B cell (primary cell): Measurements from ENCODE around the gene CACNA1D. TPM values are rescaled to one million over a fixed set of nuclear protein-coding genes. Genes with fewer than 3 reads are reported as not detected.

Experiments
- ATAC-seq: fragments of 200-7000 bp; cut with Tn5 transposase; one replicate; pipeline ENCODE4 v1.10.0; 2021; ENCODE audit warnings: low read depth, mild to moderate bottlenecking, moderate number of reproducible peaks, moderate library complexity
- CTCF ChIA-PET: fragments of 350-600 bp; sonication (Branson Sonifier 250); formaldehyde crosslinking; loops from one replicate; lab custom pipeline; 2021; ENCODE audit warnings: antibody characterized with exemption, inconsistent platforms; lab: Charles Lee
- POLR2A ChIA-PET: fragments of 350-600 bp; sonication (Branson Sonifier 250); formaldehyde crosslinking; loops from one replicate; lab custom pipeline; 2021; ENCODE audit warnings: antibody characterized with exemption; lab: Charles Lee
- DNase-seq: peaks from one replicate; pipeline ENCODE4 v3.0.0; 2013
- H2AFZ ChIP-seq: 2 replicates; pipeline ENCODE4 v1.6.1; 2012; ENCODE audit warnings: mild to moderate bottlenecking, low read depth, low read length; ENCODE audit not compliant: insufficient read depth, poor library complexity, severe bottlenecking
- H3K27ac ChIP-seq, 2 donors: 1 replicate in 1 of 2; 2 replicates in 1 of 2; pipeline ENCODE4 v1.5.1; 2012 to 2013; ENCODE audit warnings: low read length in 2 of 2, mild to moderate bottlenecking in 2 of 2, moderate library complexity in 1 of 2
- H3K27me3 ChIP-seq, 4 experiments: fragments of 200-600 bp in 1 of 4; sonication (generic) in 1 of 4; replicated peaks in 1 of 4; 1 replicate in 2 of 4; 2 replicates in 2 of 4; pipeline versions ENCODE4 v1.6.1 to v1.7.0; 2013 to 2016; ENCODE audit warnings: low read length in 3 of 4, mild to moderate bottlenecking in 2 of 4, mixed read lengths in 1 of 4, moderate library complexity in 1 of 4; ENCODE audit not compliant: insufficient read depth in 4 of 4, control insufficient read depth in 3 of 4; ENCODE audit errors: control extremely low read depth in 1 of 4
- H3K36me3 ChIP-seq, 2 experiments: replicated peaks in 1 of 2; 1 replicate in 1 of 2; 2 replicates in 1 of 2; pipeline versions ENCODE4 v1.6.1 to v1.7.1; 2013; ENCODE audit warnings: low read length in 1 of 2; ENCODE audit not compliant: insufficient read depth in 2 of 2, control insufficient read depth in 1 of 2; ENCODE audit errors: control extremely low read depth in 1 of 2, extremely low read depth in 1 of 2
- H3K4me1 ChIP-seq, 2 donors: fragments of 200-600 bp in 1 of 2; sonication (generic) in 1 of 2; 1 replicate in 1 of 2; 2 replicates in 1 of 2; pipeline versions ENCODE4 v1.5.1 to v1.6.1; 2013 to 2017; ENCODE audit warnings: low read length in 2 of 2; ENCODE audit not compliant: control insufficient read depth in 2 of 2, insufficient read depth in 2 of 2
- H3K4me2 ChIP-seq: replicated peaks from 2 replicates; pipeline ENCODE3; 2012; ENCODE audit warnings: mild to moderate bottlenecking, low read depth, low read length; ENCODE audit not compliant: poor library complexity, severe bottlenecking
- H3K4me3 ChIP-seq, 5 experiments: fragments of 200-600 bp in 1 of 5; sonication (generic) in 1 of 5; 1 replicate in 3 of 5; 2 replicates in 2 of 5; pipeline versions ENCODE4 v1.5.1 to v1.7.0; 2011 to 2016; ENCODE audit warnings: low read length in 4 of 5, mild to moderate bottlenecking in 4 of 5, low read depth in 2 of 5, control low read depth in 1 of 5, moderate library complexity in 1 of 5; ENCODE audit not compliant: insufficient read depth in 1 of 5; ENCODE audit errors: control extremely low read depth in 1 of 5, extremely low read depth in 1 of 5
- H3K79me2 ChIP-seq: fragments of 200-600 bp; sonication (generic); one replicate; pipeline ENCODE4 v1.6.0; 2016; ENCODE audit warnings: low read length; ENCODE audit not compliant: control insufficient read depth, insufficient read depth
- H3K9ac ChIP-seq: fragments of 200-600 bp; sonication (generic); 2 replicates; pipeline ENCODE4 v1.6.1; 2017; ENCODE audit warnings: mild to moderate bottlenecking, low read length, moderate library complexity
- H3K9me3 ChIP-seq, 3 donors: one replicate each; pipeline versions ENCODE4 v1.6.1 to v1.7.1; 2013; ENCODE audit warnings: low read length in 2 of 3; ENCODE audit not compliant: control insufficient read depth in 2 of 3, insufficient read depth in 1 of 3; ENCODE audit errors: control extremely low read depth in 1 of 3
- H4K20me1 ChIP-seq: 2 replicates; pipeline ENCODE4 v1.6.0; 2012; ENCODE audit warnings: mild to moderate bottlenecking, low read length; ENCODE audit not compliant: insufficient read depth, control insufficient read depth, poor library complexity, severe bottlenecking
- H3K27ac Mint-ChIP-seq: one replicate; pipeline ENCODE4 v1.8.0; 2021; ENCODE audit warnings: mixed read lengths
- H3K27me3 Mint-ChIP-seq: one replicate; pipeline ENCODE4 v1.8.0; 2021; ENCODE audit warnings: mixed read lengths
- H3K4me1 Mint-ChIP-seq: one replicate; pipeline ENCODE4 v1.8.0; 2021; ENCODE audit warnings: mixed read lengths
- H3K4me3 Mint-ChIP-seq: one replicate; pipeline ENCODE4 v1.8.0; 2021; ENCODE audit warnings: mixed read lengths
- H3K9me3 Mint-ChIP-seq: one replicate; pipeline ENCODE4 v1.8.0; 2022; ENCODE audit warnings: mixed read lengths; ENCODE audit not compliant: insufficient read depth
- EZH2 ChIP-seq: IDR thresholded peaks from 2 replicates; pipeline ENCODE4 v1.6.1; 2012; ENCODE audit warnings: borderline replicate concordance, low read depth, mild to moderate bottlenecking, moderate library complexity, low read length; ENCODE audit not compliant: insufficient read depth, poor library complexity, severe bottlenecking
- WGBS: methylation state at CpG from one replicate; pipeline ENCODE4 v1.1.5; 2013; ENCODE audit warnings: missing lambda C conversion rate; ENCODE audit not compliant: insufficient coverage; 5-methylcytosine and 5-hydroxymethylcytosine counted together
- intact Hi-C: fragments of 100-400 bp; cut with micrococcal nuclease; formaldehyde crosslinking; loops from one replicate; pipeline ENCODE4 v1.10.0; 2022
- polyA plus RNA-seq: library from polyadenylated mRNA; depleted of rRNA; stranded (reverse); fragments of >200 nt; gene quantifications from 2 replicates; pipeline ENCODE4 v1.2.3, GENCODE V29; 2012
- total RNA-seq, 2 donors: library from RNA; stranded (reverse); fragments of 120-200 nt in 1 of 2; gene quantifications; 1 replicate in 1 of 2; 2 replicates in 1 of 2; pipeline versions ENCODE4 v1.2.3 to v1.2.4, GENCODE V29; 2013 to 2022
- TF ChIP-seq, protein P1 (sequence below): fragments of 200-600 bp; IDR thresholded peaks from one replicate; pipeline ENCODE4 v1.8.0; 2022; ENCODE audit warnings: antibody characterized with exemption, mild to moderate bottlenecking

The CACNA1D gene
- total and polyA plus RNA-seq, 2 donors (not counting 1 experiment from before 2014, with no cell fraction given) = 0.06 to 0.07 TPM

DNA sequence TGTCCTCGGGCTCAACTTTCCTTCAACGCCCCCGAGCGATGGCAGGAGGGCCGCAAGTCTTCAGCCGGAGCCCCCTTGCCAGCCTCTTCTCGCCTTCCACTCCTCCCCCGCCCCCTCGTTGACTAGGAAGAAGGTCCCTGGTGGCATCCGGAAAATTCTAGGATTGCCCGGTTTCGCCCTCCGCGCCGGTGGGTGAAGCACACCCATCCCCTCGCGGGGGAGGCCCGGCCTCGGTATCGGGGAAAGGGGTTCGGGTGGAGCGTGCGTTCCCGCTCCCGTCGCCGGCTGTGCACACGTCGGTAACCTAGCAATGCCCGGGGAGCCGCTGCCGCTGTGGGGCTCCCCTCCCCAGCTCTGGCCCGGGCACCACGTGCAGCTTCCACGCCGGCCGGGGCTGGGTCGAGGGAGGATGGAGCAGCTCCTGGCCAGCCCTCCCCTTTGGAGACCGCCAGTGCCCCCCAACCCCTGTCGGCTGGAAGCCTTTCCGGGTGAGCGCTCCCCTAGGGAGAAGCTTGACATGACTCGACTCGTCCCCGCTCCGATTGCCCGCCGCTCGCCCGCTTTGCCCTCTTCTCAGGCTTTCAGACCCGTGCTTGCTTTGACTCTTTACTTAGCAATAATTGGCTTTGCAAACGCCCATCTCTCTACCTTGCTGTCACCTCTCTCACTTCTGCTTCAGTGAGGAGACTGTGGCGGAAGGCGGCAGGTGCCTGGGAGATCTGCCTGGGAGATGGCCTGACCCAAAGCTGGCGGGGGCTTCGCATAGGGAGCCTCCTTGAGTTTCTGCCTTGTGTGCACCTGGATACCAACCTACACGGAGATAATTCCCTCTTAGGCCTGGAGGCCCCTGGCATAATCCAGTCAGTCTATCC lies 1.3 kb downstream of the CACNA1D start:
- ChIA-PET CTCF (no interaction called here), POLR2A (no interaction called here)
- H3K27ac ChIP-seq = no peak overlapping the region
- Mint-ChIP-seq H3K27me3 (peaks cover 56% of the 10 kb centered on the region), H3K27ac (no peak overlapping the region), H3K4me3 (peak overlapping the region; percentile 87), H3K4me1 (peaks cover 20% of the 10 kb centered on the region), H3K9me3 (no peaks in the 10 kb centered on the region)
- no peaks in the 10 kb centered on the region for H3K79me2 ChIP-seq
- intact Hi-C loops = no loop called here
- peak overlapping the region; percentile 51 for H3K9ac ChIP-seq
- no peaks in the 10 kb centered on the region for H3K9me3 ChIP-seq
- H4K20me1 ChIP-seq = no peaks in the 10 kb centered on the region
- DNase-seq (peak; percentile 32), ATAC-seq (no peak)
- peaks cover 0 to 48% (median 25%) of the 10 kb centered on the region in 4 experiments for H3K27me3 ChIP-seq
- peak overlapping the region; percentile 60 for H2AFZ ChIP-seq
- TF ChIP-seq EZH2 = peak; percentile 73
- TF ChIP-seq, protein P1, sequence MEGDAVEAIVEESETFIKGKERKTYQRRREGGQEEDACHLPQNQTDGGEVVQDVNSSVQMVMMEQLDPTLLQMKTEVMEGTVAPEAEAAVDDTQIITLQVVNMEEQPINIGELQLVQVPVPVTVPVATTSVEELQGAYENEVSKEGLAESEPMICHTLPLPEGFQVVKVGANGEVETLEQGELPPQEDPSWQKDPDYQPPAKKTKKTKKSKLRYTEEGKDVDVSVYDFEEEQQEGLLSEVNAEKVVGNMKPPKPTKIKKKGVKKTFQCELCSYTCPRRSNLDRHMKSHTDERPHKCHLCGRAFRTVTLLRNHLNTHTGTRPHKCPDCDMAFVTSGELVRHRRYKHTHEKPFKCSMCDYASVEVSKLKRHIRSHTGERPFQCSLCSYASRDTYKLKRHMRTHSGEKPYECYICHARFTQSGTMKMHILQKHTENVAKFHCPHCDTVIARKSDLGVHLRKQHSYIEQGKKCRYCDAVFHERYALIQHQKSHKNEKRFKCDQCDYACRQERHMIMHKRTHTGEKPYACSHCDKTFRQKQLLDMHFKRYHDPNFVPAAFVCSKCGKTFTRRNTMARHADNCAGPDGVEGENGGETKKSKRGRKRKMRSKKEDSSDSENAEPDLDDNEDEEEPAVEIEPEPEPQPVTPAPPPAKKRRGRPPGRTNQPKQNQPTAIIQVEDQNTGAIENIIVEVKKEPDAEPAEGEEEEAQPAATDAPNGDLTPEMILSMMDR = no peak
- no peaks in the 10 kb centered on the region for H3K36me3 ChIP-seq
- 10% methylated on average over 54 of the region's 57 CpGs for WGBS
- H3K4me3 ChIP-seq = peak overlapping the region in 3 of 5 experiments; percentile 15 to 33 (median 23)
- H3K4me2 ChIP-seq = peak overlapping the region; percentile 78
- H3K4me1 ChIP-seq = peaks cover 19 to 24% of the 10 kb centered on the region in 2 donors

DNA sequence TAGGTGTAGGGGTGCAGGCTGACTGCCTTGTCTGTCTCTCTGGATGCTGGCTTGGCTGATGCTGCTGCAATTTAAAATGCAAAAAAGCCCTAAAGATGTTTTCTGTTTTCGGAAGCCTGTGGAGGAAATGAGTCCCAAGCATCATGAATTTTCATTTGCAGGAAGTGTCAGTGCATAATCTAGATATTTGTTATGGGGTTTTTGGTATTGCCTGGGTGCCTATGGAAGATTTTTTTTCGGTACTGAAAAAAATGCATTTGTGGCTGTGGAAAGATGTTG lies 1.9 kb downstream of the CACNA1D start:
- WGBS = 31% methylated on average over 2 of the region's 2 CpGs
- TF ChIP-seq, protein P1 = no peak
- TF ChIP-seq EZH2 = no peak
- H3K27me3 Mint-ChIP-seq = peaks cover 54% of the 10 kb centered on the region
- ChIA-PET POLR2A (no interaction called here), CTCF (no interaction called here)
- H3K36me3 ChIP-seq = no peaks in the 10 kb centered on the region
- H3K4me3 Mint-ChIP-seq = peak overlapping the region; percentile 87
- H3K9me3 ChIP-seq = no peaks in the 10 kb centered on the region
- intact Hi-C loops = no loop called here
- no peaks in the 10 kb centered on the region for H3K9me3 Mint-ChIP-seq
- H3K27ac Mint-ChIP-seq = no peak overlapping the region
- ATAC-seq (no peak), DNase-seq (no peak)
- no peak overlapping the region for H3K4me3 ChIP-seq
- peak overlapping the region; percentile 78 for H3K4me2 ChIP-seq
- H3K27ac ChIP-seq = no peak overlapping the region
- no peaks in the 10 kb centered on the region for H3K79me2 ChIP-seq
- peaks cover 20% of the 10 kb centered on the region for H3K4me1 Mint-ChIP-seq
- H2AFZ ChIP-seq = no peak overlapping the region
- H3K9ac ChIP-seq = no peak overlapping the region
- H3K27me3 ChIP-seq = peaks cover 0 to 52% (median 25%) of the 10 kb centered on the region in 4 experiments
- H4K20me1 ChIP-seq = no peaks in the 10 kb centered on the region
- peaks cover 19 to 24% of the 10 kb centered on the region in 2 donors for H3K4me1 ChIP-seq
